ENCODE results near the gene PNN. TPM values are rescaled to one million over a fixed set of nuclear protein-coding genes. Genes with fewer than 3 reads are reported as not detected.

Gene PNN
- total and polyA plus RNA-seq, 10 of the 15 experiments (the other 5 are each of a cell fraction or from before 2014, with no cell fraction given): 44.2 to 166 (median 91.0) TPM

- ChIA-PET RAD21 (ENCODE audit: unreplicated experiment) (interaction anchor here (0.8 to 2.9 kb wide), 9 partner anchors 21 to 258 kb away, joined by 3 to 42 read pairs (median 14); partner anchors contain the start of gene FBXO33), CTCF (interaction anchor here (1.1 to 3.4 kb wide), 20 partner anchors 9 to 250 kb away, joined by 3 to 93 read pairs (median 6); partner anchors contain the start of genes FBXO33 and SEC23A), SMC1A (ENCODE audit: uncharacterized antibody, unreplicated experiment) (interaction anchor here (0.6 to 4.3 kb wide), 14 partner anchors 14 to 239 kb away, joined by 3 to 76 read pairs (median 10); partner anchors contain the start of genes FBXO33 and TRAPPC6B), POLR2A (interaction anchor here (1.3 kb wide), 1 partner anchor 196 kb away, joined by 3 read pairs; no protein-coding TSS in a partner anchor)
- H3K4me3 ChIP-seq: no peak overlapping the region
- H3K79me2 ChIP-seq (ENCODE audit: control insufficient read depth, insufficient read depth, low read length): no peaks in the 10 kb centered on the region
- no peaks in the 10 kb centered on the region for H3K27me3 ChIP-seq (replicated peaks in 1 of 2; ENCODE audit: control insufficient read depth in 2 of 2, insufficient read depth in 2 of 2, low read length in 1 of 2)
- no peak for DNase-seq (ENCODE audit: low read depth, low spot score)
- H3K4me1 ChIP-seq (ENCODE audit: control insufficient read depth, insufficient read depth, low read length): no peaks in the 10 kb centered on the region
- H3K4me2 ChIP-seq (ENCODE audit: control insufficient read depth, insufficient read depth): no peak overlapping the region
- TF ChIP-seq RUNX3 (IDR thresholded peaks at IDR 0.05; ENCODE audit: low read length) (no peak), BCL11A (IDR thresholded peaks at IDR 0.05; ENCODE audit: low read depth, low read length) (no peak), MYB (IDR thresholded peaks at IDR 0.05; ENCODE audit: borderline replicate concordance, low read depth, low read length) (no peak), HDAC2 (IDR thresholded peaks at IDR 0.05) (no peak), MYC (IDR thresholded peaks at IDR 0.05; ENCODE audit: insufficient read depth, insufficient read length, insufficient replicate concordance, low read length, severe bottlenecking) (no peak), ZBTB33 (IDR thresholded peaks at IDR 0.05) (no peak), SIX5 (IDR thresholded peaks at IDR 0.05; ENCODE audit: low read depth, low read length, severe bottlenecking) (no peak), HCFC1 (IDR thresholded peaks at IDR 0.05; ENCODE audit: low read length) (no peak), HSF1 (IDR thresholded peaks at IDR 0.05; ENCODE audit: low read depth, low read length) (no peak), POLR2AphosphoS2 (IDR thresholded peaks at IDR 0.05; ENCODE audit: low read depth, low read length) (no peak), IRF4 (IDR thresholded peaks at IDR 0.05; ENCODE audit: low read depth, low read length) (no peak), CBX5 (IDR thresholded peaks at IDR 0.05; ENCODE audit: low read depth) (no peak)
- no peak for FAIRE-seq
- no peak for ATAC-seq
- H3K27ac ChIP-seq (ENCODE audit: control insufficient read depth, insufficient read depth): no peak overlapping the region
- no peak overlapping the region for H3K9ac ChIP-seq (ENCODE audit: control insufficient read depth, insufficient read depth, low read length)
- WGBS (ENCODE audit: insufficient coverage, insufficient replicate concordance, low lambda C conversion rate, missing lambda C conversion rate): 67% methylated on average over 5 of the region's 5 CpGs
- H4K20me1 ChIP-seq (ENCODE audit: control insufficient read depth, insufficient read depth): no peaks in the 10 kb centered on the region
- intact Hi-C loops (cut with micrococcal nuclease; ENCODE audit: unreplicated experiment): loop anchor here (1.0 kb wide), 3 partner anchors 138 to 239 kb away; no protein-coding TSS in a partner anchor
- in situ Hi-C loops (cut with MboI): no loop called here
- H2AFZ ChIP-seq (ENCODE audit: control insufficient read depth, low read depth, low read length): no peak overlapping the region
- BruUV-seq (replicated peaks): no TSS peak
- H3K9me3 ChIP-seq (replicated peaks; ENCODE audit: control insufficient read depth, insufficient read depth, low read length): no peaks in the 10 kb centered on the region
- H3K36me3 ChIP-seq (ENCODE audit: control insufficient read depth in 2 of 2, insufficient read depth in 2 of 2, low read length in 1 of 2): no peaks in the 10 kb centered on the region
Measured at GRCh38 chr14:39230416-39231035, 55.5 kb downstream of the PNN start.

All from GM12878 (cell line).